ENCODE results near the gene FTCD.

- TF ChIP-seq EP300 (IDR thresholded peaks at IDR 0.05; ENCODE audit: borderline replicate concordance) (no peak), TAF1 (IDR thresholded peaks at IDR 0.05; ENCODE audit: low read depth) (no peak), EGR1 (IDR thresholded peaks at IDR 0.05) (no peak), CEBPB (IDR thresholded peaks at IDR 0.05) (no peak), FOXM1 (IDR thresholded peaks at IDR 0.05; ENCODE audit: borderline replicate concordance, low read depth) (no peak)
- TF ChIP-seq, protein P1, sequence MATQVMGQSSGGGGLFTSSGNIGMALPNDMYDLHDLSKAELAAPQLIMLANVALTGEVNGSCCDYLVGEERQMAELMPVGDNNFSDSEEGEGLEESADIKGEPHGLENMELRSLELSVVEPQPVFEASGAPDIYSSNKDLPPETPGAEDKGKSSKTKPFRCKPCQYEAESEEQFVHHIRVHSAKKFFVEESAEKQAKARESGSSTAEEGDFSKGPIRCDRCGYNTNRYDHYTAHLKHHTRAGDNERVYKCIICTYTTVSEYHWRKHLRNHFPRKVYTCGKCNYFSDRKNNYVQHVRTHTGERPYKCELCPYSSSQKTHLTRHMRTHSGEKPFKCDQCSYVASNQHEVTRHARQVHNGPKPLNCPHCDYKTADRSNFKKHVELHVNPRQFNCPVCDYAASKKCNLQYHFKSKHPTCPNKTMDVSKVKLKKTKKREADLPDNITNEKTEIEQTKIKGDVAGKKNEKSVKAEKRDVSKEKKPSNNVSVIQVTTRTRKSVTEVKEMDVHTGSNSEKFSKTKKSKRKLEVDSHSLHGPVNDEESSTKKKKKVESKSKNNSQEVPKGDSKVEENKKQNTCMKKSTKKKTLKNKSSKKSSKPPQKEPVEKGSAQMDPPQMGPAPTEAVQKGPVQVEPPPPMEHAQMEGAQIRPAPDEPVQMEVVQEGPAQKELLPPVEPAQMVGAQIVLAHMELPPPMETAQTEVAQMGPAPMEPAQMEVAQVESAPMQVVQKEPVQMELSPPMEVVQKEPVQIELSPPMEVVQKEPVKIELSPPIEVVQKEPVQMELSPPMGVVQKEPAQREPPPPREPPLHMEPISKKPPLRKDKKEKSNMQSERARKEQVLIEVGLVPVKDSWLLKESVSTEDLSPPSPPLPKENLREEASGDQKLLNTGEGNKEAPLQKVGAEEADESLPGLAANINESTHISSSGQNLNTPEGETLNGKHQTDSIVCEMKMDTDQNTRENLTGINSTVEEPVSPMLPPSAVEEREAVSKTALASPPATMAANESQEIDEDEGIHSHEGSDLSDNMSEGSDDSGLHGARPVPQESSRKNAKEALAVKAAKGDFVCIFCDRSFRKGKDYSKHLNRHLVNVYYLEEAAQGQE (IDR thresholded peaks at IDR 0.05; ENCODE audit: low read depth) = no peak
These were observed 19.5 kb downstream of the FTCD start for GRCh38 chr21:46135782-46136395.
